Measurements from ENCODE around the gene PGM2L1.
"Not testable (repeated sequence)": the region's sequence is repeated elsewhere in the genome, so short reads cannot be mapped to it uniquely, and the experiment has no call there.

Gene PGM2L1

DNA sequence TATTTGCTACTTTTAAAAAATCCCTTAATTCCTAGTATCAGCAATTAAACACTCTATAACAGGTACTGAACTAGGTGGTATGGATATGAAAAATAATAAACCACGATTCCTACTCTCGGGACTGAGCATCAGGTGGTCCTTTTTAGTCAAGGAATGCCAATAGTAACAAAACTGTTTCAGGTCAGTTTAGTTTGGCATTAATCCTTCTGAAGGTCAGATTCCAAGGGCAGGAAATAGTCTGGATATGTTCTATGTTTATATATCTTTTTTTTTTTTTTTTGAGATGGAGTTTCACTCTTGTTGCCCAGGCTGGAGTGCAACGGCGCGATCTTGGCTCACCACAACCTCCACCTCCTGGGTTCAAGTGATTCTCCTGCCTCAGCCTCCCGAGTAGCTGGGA, 67.2 kb downstream of the PGM2L1 start:
- not testable (repeated sequence) for FAIRE-seq

DNA sequence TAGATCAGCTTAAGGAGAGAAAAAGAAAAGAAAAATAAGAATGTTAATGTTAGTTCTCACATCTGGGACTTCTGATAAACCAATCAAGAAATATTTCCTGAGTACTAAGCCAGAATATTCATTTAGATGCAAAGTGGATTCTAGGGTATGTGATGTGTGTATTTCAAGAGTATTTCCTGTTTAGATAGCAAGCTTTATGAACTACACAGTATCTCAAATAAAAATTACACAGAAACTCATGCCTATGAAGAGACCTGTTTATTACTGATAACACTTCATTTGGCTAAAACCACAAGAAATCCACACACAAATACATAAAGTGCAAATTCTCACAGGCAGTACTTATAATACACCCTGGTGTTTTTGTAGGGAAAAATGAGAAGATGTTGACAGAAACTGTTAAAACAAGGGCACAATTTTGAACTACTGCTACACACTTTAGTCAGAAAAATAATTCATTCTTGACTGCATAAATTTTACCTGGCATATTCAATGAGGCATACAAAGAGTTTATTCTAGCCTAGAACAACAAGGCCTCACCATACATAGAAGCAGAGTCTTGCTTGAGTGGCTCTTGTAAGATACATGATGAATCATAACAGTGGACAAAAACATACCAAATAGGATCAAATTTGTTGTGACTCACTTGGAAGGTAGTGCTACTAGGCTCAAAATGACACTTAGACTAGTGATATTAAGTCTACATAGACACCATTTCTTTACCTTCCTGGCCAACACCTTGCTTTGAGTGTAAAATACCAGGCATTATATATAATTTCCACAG, 68.0 kb downstream of the PGM2L1 start:
- no peak for FAIRE-seq

DNA sequence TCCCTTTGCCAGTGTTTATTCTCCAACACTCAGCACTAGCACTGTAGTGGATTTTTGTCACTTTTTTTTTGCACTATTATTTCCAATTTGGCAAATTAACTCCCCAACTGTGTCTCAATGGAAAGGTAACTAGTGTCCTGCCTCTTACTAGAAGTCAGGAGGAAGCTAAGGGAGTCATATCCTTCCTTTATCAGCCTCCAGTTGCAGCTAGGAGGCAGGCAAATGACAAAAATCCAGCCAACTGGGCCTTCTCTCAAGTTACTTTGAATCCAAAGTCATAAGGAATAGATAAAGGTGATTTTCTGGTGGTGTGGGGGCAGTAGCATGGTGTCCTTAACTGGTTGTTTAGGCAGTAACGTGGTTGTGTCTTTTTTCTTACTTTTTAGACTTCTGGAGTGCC, 71.2 kb downstream of the PGM2L1 start:
- no peak for FAIRE-seq

DNA sequence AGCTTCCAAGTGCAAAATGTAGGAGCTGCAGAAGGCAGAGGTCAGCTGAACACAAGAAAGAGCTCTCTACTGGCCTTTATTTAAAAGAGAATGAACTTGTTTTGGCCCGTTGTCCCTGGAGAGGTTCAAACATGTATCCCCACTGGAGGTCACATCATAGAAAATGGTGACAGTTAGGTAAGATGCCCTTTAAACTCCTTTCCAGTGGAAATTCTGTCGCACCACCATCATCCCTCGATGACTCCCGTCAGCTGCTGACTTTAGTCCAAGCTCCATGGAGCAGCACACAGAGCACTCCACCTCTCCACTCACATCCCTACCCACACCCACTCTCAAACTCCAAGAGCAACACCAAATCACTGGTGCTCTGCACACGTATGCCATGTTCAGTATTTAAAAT, 71.6 kb downstream of the PGM2L1 start:
- FAIRE-seq: no peak

DNA sequence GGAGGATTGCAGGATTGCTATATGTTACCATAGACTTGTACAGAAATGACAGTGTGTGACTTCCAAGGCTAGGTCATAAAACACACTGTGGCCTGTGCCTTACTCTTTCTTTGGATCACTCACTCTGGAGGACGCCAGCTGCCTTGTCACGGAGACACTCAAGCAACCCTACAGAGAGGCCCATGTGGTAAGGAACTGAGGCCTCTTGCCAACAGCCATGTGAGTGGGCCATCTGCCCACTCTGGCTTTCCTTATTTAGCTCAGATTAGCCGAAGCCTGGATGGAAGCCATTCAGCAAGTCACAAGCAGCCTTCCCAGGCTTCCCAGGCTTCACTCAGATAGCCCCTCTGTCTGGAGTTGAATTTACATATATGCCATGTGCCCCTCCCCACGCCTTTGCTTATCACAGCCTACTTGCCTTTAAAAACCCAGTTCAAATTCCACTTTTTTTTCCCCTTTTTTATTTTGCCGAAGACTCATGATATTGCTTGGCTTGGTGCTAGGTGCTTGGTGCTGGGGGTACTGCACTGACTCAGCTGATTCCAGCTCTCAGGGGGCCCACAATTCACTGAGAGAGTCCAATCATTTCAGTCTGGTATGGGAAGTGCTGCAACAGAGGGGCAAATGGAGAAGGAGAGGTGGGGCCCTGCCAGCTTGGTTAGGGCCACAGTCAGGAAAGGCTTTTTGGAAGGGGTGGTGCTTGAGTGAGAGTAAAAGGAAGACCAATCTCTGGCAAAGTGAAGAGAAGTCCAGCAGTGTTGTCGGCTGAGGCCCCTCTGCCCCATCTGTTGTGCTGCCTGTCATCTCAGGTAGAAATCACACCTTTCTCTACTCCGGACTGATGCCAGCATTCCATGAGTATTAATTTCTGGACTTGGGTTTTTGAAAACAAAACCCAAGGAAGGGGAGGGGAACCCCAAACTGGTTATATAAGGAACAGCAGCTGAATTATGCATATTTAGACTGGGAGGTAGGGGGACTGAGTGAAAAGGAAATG, 72.3 kb downstream of the PGM2L1 start:
- FAIRE-seq: no peak

DNA sequence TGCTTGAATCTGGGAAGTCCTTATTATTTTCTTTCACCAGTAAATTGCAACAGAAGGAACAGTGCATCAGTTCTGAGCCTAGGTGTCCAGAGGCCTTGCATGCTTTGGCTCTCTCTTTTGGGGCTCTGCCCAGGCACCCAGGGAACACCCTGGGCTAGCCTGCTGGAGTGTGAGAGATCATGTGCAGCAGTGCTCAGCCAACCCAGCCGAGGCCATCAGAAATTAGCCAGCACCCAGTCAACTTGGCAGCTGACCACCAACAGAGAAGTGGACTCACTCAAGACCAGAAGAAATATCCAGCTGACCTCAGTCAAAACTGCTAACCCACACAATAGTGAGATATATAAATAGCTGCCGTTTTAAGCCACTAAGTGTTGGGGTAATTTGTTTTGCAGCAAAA, 75.6 kb downstream of the PGM2L1 start:
- no peak for FAIRE-seq

DNA sequence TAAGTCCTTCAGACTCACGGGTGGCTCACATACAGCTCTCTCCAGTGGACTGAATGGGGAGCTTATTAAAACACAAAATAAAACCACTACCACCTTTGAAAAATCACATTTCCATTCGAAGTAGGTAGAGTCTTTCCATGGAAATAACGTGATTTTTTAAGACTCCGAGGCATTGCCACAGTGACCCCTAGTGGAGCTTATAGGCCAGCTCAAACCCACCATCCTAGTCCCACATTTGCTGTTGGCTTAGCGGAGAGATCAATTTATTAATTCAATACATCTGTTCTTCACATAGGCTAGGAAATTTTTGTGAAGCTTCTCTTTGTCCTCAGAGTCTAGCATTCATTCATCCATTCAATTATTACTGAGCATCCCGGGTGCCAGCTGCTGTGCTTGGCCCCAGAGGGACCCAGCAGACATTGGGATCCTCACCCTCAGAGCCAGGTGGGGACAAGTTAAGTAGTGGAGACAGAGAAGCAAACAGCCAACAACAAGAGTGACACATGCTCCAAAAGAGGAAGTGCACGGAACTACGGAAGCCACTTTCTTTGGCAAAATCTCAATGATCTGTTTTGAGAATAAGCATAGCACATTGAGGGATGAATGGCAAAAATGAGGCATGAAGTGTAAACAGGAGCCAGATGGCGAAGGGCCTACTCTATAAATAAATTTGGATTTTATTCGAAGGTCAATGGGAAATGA, 76.6 kb downstream of the PGM2L1 start:
- peak; percentile 50 for FAIRE-seq

DNA sequence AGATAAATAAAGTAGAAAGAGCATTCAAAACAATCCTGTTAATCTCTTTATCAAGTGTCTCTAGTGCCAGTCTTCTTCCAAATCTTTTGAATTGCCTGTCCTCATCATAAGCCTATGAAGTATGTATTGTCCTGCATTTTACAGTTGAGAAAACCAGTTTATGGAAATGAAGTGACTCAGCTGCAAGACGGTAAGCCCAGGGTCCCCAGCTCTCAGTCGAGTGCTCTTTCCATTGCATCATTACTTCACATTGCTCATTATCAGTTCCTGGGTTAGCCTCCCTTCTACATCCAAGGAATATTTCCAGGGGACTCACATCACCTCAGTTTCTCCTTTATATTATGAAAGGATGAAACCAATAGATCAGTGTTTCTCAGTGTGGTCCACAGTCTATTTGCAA, 77.7 kb downstream of the PGM2L1 start:
- no peak for FAIRE-seq

DNA sequence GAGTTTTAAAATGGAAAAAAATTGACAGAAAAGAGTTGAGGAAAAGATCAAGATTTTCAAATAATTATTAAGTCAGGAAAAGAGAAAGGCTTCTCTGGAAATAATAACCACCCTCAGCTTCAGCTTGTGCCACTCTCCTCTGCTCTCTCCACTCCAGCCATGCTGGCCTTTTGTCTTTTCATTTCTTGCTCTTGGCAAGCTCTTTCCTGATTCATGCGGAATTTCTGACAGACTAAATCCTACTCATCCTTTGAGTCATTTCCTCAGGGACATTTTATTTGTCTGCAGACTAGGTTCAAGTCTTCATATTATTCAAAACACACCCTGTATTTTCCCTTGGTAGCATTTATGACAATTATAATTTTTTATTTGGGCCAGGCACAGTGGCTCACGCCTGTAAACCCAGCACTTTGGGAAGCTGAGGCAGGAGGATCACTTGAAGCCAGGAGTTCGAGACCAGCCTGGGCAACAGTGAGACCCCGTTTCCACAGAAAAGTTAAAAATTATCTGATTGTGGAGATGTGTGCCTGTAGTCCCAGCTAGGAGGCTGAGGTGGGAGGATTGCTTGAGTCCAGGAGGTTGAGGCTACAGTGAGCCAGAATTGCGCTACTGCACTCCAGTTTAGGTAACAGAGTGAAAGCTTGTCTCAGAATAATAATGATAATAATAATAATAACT, 79.0 kb downstream of the PGM2L1 start:
- no peak for FAIRE-seq

DNA sequence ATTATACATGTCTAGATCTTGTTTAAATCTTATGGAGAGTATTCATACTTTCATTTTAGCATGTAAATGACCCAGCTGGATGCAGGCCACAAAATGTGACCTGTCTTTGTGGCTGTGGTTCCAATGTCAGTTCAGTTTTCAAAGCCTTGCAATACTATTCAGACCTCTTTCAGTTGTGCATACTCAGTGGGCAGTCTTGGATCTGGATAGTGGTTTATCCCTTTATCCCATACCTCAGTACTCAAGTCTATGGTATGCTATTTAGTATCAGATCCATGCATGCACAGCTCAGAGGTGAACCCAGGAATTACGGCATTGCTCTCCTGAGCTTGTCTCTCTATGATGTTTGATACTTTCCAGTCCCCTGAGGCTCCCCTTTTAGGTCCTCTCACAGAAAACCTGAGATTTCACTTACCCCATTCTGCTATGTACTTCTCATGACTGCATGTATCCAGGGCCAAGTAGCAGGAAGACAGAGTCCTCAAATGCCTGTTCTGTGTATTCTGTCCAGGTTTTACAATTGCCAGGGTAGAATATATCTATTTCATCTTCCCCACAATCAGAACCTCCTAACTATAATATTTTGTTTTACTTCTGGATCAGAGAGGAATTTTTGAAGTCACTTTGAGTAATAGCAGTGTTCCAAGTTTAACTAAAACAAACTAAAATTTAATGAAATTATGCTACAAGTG, 79.8 kb downstream of the PGM2L1 start:
- no peak for FAIRE-seq

DNA sequence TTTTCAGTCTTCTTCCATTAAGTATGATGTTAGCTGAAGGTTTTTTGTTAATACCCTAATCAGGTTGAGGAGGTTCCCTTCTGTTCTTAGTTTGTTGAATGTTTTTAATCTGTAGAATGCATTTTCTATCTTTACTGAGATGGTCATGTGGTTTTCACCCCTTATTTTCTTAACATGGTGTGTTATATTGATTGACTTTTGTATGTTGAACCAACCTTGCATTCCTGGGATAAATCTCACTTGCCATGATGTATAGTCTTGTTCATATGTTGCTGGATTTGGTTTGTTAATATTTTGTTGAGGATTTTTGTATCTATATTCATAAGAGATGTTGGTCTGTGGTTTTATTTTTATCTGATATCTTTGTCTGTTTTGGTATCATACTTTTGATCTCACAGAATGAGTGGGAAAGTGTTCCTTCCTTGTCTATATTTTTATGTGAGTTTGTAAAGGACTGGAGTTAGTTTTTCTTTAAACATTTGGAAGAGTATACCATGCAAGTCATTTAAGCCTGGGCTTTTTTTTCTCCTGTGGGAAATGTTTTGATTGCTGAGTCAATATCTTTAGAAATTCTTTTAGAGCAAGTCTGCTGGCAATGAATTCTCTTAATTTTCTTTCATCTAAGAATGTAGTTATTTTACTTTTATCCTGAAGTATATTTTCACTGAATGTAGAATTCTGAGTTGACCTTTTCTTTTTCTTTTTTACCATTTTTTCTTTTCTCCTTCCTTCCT, 81.3 kb downstream of the PGM2L1 start:
- no peak for FAIRE-seq

DNA sequence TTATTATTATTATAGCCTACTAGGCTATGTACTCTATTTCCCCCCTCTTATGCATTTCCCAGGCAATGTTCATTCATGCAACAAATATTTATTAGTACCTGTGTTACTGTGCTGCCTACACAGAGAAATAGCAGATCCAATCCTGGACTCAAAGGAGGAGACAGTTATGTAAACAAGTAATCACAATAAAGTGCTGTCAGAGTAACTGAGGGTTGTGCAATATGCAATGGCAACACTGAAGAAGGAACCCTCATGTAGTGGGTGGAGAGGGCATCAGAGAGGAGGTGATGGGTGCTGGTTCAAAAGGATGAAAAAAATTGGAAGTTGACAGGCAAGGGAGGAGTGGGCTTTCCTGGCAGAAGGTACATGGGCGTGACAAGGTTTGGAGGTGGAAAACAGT, 85.9 kb downstream of the PGM2L1 start:
- no peak for FAIRE-seq

DNA sequence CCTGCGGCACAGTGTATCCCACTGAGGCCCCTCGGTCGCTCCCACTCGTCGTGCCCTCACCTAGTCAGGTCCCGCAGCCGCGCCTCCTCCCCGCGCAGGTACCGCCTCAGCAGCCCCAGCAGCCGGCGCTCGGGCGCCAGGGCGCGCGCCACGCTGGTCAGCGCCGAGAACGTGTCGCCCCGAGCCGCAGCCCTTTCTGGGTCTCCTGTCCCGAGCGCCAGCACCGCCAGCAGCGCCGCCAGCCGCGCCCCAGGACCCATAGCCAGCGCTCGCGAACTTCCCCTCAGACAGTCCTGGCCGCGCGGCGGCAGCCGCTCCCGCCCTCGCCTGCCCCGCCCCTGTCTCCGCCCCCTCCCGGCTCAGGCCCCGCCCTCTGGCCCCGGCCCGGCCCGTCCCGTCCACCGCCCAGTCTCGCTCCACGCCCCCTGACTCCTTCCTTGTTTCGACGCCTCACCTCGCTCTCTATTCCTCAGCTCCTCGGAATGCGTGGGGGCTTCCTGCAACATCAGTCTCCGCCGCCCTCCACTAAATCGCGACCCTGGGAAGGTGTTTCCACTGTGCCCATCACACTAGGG, 86.8 kb downstream of the PGM2L1 start, which contains the start of gene P4HA3:
TSS of gene P4HA3 (minus strand) at position 289 of the 575 bp plus-strand sequence. CDS start at position 260, 29 bp downstream.
- FAIRE-seq: no peak

DNA sequence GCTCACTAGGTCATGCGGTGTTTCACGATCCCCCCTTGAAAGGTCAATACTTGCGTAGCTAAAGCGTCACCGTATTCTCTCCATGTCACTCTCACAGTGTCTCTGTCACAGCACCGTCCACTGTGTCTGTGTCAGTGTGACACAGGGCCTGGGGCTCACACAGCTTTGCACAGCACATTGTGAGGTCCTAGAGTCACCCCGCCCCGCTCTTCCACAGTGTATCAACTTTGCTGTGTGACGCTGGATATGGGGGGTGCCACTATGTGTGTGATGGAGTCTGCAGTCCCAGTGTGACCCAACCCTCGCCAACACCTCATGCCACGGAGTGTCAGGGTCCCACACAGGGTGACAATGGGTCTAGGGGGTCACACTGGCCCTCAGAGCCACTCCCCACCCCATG, 87.4 kb downstream of the PGM2L1 start:
- FAIRE-seq: no peak

DNA sequence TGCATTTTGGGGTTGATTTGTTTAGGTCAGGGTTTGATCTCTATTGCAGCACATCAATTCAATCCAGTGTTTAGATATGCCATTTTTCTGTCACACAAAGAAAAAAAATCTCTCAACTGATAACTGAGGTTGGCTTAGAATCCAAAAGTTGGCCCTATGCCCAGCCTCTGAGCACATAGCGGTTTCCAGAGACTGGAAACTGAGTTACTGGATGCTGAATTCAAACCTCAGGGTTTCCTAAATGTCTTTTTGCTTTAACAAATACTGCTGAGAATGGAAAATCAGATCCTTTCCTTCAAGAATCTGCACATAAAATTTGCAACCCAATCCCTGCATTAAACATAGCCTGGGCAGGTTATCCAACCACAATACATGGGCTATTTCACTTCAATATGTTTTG, 90.8 kb downstream of the PGM2L1 start:
- no peak for FAIRE-seq

DNA sequence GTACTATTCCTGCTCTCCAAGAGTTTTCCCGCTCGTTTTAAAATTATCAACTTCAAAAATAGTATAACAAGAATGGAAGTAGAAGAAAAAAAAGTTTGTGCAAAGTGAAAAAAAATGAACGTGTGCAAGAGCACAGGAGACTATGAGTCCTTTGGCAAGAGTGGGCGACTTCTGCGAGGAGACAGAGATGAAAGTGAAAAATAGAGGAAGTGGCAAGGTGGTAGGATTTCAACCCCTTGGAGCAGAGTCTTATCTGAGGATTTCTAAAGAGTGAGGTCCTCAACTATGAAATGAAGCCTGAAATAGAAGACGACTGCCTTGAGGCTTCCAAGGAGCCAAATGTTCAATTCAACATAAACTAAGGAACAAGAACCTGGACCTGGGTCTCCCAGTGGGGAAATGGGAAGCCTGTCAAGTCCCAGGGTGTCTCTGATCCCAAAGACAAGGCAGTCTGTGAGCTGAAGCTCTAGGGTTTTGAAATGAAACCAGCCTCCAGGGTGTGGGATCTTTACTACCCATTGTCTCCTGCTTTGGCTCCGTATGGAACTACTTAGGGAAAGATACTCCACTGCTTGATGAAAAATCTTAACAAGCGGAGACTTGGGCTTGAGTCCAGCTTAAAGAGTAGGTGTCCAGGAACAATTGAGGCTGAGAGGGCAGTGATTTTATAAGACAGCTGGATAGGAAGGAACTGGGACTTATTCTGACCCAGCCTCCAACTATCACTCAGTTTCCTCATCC, 91.6 kb downstream of the PGM2L1 start:
- FAIRE-seq: no peak

DNA sequence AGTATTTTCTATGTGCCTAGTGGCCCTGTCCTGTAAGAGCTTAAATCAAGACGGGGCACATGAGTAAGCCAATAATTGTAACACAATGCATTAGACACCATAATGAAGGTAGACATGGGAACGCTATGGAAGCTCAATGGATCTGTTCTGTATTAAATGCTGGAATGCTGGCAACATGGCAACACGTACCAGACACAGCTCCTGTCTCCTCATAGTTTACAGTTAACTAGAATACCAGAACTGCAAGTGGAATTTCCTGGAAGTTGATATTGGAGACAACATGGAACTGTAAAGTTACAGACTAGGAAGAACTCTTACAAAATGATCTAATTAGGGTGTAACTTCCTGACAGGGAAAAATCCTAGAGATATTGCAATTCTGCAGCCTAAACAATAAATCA, 99.2 kb downstream of the PGM2L1 start:
- FAIRE-seq: no peak

DNA sequence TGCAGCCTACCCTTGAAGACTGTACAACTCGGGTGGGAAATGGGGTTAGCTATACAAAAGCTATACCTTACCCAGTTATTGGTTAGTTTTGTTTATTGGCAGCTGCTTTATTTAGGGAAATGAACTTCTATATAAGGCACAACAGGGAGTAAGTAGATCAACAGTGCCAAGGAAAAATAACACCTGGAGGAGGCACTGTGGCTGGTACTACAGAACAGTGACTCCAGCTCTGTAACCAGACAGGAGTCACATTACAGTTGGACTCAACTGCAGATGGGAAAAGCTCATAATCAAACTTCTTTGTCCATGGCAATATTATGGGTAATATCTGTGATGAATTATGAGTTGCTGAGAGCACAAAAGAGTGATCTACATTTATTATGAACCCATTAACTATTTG, 100.7 kb downstream of the PGM2L1 start:
- FAIRE-seq: no peak

DNA sequence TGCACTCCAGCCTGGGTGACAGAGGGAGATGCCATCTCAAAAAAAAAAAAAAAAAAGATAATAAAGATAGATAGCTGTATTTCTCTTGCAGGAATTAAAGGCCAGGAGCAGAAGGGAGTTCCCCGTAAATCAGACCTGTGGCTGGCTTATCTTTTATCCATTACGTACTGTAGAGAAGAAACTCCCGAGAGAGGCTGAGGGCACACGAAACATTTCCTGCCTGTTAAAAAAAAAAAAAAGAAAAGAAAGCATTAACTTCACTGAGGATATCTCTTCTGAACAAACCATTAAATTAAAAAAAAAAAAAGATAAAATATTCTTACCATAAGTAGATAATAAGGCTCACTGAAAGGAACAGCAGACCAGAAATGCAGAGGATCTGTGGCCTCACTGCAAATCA, 109.3 kb downstream of the PGM2L1 start:
- FAIRE-seq: no peak

DNA sequence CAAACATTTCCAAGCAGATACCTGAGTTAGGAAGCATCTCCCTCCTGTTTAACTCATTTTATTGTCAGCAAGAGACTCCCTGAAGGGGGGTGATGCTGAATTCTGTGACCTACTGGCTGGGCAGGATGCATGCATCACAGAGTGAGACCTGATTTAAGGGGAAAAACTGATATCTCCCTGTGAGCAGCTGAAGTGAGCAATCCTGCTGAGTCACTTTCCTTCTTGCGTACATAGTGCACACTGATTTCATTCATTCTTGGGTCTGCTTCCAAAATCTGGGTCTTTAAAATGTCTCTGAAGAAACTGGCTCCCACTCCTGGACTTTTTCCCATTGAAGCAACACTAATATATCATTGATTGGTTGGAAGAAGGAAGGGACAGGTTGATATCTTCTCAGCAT, 110.1 kb downstream of the PGM2L1 start:
- no peak for FAIRE-seq

Measured in TTC549 (cell line).